Ascending aorta (tissue), 2 donors: ENCODE results near the gene LETM1. TPM values are rescaled to one million over a fixed set of nuclear protein-coding genes. Genes with fewer than 3 reads are reported as not detected.
"Not testable (repeated sequence)": the region's sequence is repeated elsewhere in the genome, so short reads cannot be mapped to it uniquely, and the experiment has no call there.

Experiments used
- DNase-seq, 2 donors: peaks; one replicate each; pipeline ENCODE4 v3.0.0-alpha.2; 2019; ENCODE audit warnings: low spot score in 2 of 2
- H3K27ac ChIP-seq, 2 donors: fragments of 200-600 bp; sonication (generic); one replicate each; pipeline ENCODE4 v1.5.1; 2016 to 2017; ENCODE audit warnings: mild to moderate bottlenecking in 1 of 2
- H3K27me3 ChIP-seq: fragments of 200-600 bp; sonication (generic); one replicate; pipeline ENCODE4 v1.5.1; 2017
- H3K36me3 ChIP-seq, 2 donors: fragments of 200-600 bp; sonication (generic); one replicate each; pipeline ENCODE4 v1.5.1; 2016
- H3K4me1 ChIP-seq, 2 donors: fragments of 200-600 bp; sonication (generic); one replicate each; pipeline ENCODE4 v1.5.1; 2016 to 2017; ENCODE audit warnings: mild to moderate bottlenecking in 1 of 2
- H3K4me3 ChIP-seq, 2 donors: fragments of 200-600 bp; sonication (generic); one replicate each; pipeline ENCODE4 v1.5.1; 2016 to 2017; ENCODE audit warnings: mild to moderate bottlenecking in 1 of 2
- H3K9me3 ChIP-seq, 2 donors: fragments of 200-600 bp; sonication (generic); one replicate each; pipeline ENCODE4 v1.5.1; 2016
- intact Hi-C: fragments of 100-400 bp; cut with DNase I; formaldehyde crosslinking; loops from one replicate; pipeline ENCODE4 v1.15.1; 2023
- total RNA-seq: library from RNA; depleted of rRNA; stranded (reverse); fragments of >200 nt; gene quantifications from one replicate; pipeline ENCODE4 v1.1.0, GENCODE V29; 2016
- TF ChIP-seq, protein P1 (sequence below), 3 experiments: fragments of 200-600 bp in 2 of 3; fragments of 450-650 bp in 1 of 3; sonication (generic) in 2 of 3; IDR thresholded peaks; one replicate each; pipeline ENCODE4 v1.5.1; 2016 to 2019; ENCODE audit warnings: antibody characterized with exemption in 3 of 3, mild to moderate bottlenecking in 1 of 3, moderate library complexity in 1 of 3

The LETM1 gene
- total RNA-seq, 1 donor from 2014 or later = 37.7 TPM

DNA sequence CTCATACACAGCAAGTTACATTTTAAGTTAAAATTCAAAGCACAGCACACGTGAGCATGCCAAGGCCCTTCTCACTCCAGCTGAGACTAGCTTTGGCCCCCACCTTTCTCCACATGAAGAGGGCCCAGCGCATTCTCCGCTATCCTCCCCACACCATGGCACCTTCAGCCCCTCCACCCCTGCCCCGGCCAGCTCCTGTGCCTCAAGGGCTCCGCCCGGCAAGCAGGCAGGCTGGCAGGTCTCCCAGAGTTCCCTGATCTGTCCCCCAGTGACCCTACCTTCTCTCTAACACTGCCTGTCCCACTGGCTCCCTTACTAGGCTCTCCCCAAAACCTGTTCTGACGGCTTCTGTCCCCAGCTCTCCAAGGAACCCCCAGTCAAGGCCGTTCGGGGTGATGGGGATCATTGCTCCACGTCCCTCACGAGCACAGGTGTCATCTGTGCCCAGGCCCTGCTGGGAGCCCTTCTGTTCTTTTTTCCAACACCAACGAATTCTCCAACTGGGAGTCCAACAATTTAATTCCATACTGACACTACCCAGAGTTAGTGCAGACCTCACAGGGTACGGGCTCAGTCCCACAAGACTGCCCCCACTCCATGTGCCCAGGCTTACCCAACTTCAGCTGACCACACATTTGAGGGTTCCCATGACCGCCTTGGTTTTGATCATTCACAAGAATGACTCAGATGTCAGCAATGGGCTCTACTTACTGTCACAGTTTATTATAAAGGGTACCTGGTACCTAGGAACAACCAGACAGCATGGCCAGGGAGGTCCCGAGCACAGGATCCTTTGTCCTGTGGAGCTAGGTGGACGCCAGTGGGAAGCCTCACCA, 4.2 kb downstream of the LETM1 start:
- no peak overlapping the region for H3K4me3 ChIP-seq
- DNase-seq = no peak
- peaks cover 0 to 5% of the 10 kb centered on the region in 2 donors for H3K4me1 ChIP-seq
- no peaks in the 10 kb centered on the region for H3K9me3 ChIP-seq
- H3K36me3 ChIP-seq = peaks cover 0 to 13% of the 10 kb centered on the region in 2 donors
- H3K27ac ChIP-seq = no peak overlapping the region
- no peaks in the 10 kb centered on the region for H3K27me3 ChIP-seq
- TF ChIP-seq, protein P1, sequence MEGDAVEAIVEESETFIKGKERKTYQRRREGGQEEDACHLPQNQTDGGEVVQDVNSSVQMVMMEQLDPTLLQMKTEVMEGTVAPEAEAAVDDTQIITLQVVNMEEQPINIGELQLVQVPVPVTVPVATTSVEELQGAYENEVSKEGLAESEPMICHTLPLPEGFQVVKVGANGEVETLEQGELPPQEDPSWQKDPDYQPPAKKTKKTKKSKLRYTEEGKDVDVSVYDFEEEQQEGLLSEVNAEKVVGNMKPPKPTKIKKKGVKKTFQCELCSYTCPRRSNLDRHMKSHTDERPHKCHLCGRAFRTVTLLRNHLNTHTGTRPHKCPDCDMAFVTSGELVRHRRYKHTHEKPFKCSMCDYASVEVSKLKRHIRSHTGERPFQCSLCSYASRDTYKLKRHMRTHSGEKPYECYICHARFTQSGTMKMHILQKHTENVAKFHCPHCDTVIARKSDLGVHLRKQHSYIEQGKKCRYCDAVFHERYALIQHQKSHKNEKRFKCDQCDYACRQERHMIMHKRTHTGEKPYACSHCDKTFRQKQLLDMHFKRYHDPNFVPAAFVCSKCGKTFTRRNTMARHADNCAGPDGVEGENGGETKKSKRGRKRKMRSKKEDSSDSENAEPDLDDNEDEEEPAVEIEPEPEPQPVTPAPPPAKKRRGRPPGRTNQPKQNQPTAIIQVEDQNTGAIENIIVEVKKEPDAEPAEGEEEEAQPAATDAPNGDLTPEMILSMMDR (IDR thresholded peaks at IDR 0.05) = no peak
- intact Hi-C loops = loop anchor here (10.0 kb wide), 3 partner anchors 683 to 1223 kb away; partner anchors contain the start of genes FAM193A, GRK4, HTT and HTT-AS

DNA sequence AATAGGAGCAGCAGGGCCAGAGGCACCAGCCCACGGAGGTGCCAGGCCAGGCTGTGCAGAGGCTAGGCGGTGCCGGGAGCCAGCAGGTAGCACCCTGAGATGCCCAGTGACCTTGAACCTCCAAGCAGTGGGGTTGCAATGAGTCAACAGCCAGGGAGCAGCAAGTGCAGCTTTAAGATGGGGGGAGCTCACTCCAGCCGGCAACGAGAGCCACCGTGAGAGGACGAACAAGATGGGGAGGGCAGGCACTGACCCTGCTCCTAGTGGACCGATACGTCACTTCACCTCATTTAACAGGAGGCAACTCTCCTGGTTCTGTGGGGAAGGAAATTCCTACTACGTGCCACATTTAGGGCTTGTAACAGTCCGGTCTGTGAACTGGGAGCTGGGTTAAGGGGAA, 4.8 kb downstream of the LETM1 start:
- H3K36me3 ChIP-seq = peaks cover 1 to 19% of the 10 kb centered on the region in 2 donors

DNA sequence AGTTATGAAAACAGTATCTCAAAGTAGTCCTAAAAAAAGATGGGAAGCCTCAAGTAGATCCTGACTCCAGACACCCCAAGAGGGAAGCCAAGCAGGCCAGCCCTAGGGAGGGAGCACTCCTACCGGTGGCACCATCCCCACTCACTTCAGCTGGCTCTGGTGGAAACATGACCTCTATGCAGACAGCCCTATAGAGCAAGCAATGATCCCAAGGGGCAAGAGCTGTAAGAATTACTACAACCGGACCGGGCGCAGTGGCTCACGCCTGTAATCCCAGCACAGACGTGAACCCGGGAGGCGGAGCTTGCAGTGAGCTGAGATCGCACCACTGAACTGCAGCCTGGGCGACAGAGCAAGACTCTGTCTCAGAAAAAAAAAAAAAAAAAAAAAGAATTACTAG, 5.7 kb downstream of the LETM1 start:
- DNase-seq = no peak
- Histone ChIP-seq H3K9me3 (no peaks in the 10 kb centered on the region), H3K4me3 (no peak overlapping the region), H3K36me3 (peaks cover 9 to 26% of the 10 kb centered on the region in 2 donors), H3K27ac (no peak overlapping the region), H3K4me1 (peaks cover 0 to 4% of the 10 kb centered on the region in 2 donors), H3K27me3 (no peaks in the 10 kb centered on the region)
- TF ChIP-seq, protein P1 (IDR thresholded peaks at IDR 0.05) = no peak
- intact Hi-C loops = loop anchor here (10.0 kb wide), 3 partner anchors 685 to 1225 kb away; partner anchors contain the start of genes FAM193A, GRK4, HTT and HTT-AS

More for the DNA sequence above, 4.8 kb downstream of the LETM1 start:
- Histone ChIP-seq H3K9me3 (no peaks in the 10 kb centered on the region), H3K4me1 (peaks cover 0 to 5% of the 10 kb centered on the region in 2 donors), H3K27ac (no peak overlapping the region), H3K4me3 (no peak overlapping the region), H3K27me3 (no peaks in the 10 kb centered on the region)
- DNase-seq = no peak
- intact Hi-C loops = loop anchor here (10.0 kb wide), 3 partner anchors 684 to 1224 kb away; partner anchors contain the start of genes FAM193A, GRK4, HTT and HTT-AS
- TF ChIP-seq, protein P1 (IDR thresholded peaks at IDR 0.05) = no peak

DNA sequence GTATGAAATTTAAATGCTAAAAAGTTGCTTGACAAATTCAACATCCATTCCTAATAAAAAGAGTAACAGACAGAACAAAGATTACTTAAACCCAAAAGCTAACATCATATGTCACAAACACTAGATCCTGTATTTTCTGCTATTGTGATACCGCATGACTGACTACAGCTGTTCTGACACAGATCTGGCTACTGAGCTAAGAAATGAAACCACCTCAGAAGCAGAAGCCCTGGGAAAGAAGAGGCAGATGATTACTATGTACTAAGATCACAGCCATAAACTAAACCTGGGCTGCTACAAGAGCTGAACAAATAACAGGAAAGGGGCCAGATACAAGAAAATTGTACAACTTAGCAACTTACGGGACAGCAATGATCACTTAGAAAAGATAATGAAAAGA, 9.4 kb downstream of the LETM1 start:
- H3K4me1 ChIP-seq = peaks cover 0 to 3% of the 10 kb centered on the region in 2 donors
- intact Hi-C loops = no loop called here
- peaks cover 24 to 54% of the 10 kb centered on the region in 2 donors for H3K36me3 ChIP-seq
- TF ChIP-seq, protein P1 (IDR thresholded peaks at IDR 0.05) = no peak
- no peaks in the 10 kb centered on the region for H3K27me3 ChIP-seq
- DNase-seq = no peak
- no peaks in the 10 kb centered on the region for H3K9me3 ChIP-seq
- H3K27ac ChIP-seq = no peak overlapping the region
- no peak overlapping the region for H3K4me3 ChIP-seq

DNA sequence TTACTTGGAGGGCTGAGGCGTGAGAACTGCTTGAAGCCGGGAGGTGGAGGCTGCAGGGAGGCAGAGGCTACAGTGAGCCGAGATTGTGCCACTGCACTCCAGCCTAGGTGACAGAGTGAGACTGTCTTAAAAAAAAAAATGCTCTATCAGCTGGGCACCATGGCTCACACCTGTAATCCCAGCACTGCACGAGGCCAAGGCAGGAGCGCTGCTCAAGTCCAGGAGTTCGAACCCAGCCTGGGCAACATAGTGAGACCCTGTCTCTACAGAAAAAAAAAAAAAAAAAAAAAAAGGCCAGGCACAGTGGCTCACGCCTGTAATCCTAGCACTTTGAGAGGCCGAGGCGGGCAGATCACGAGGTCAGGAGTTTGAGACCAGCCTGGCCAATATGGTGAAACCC, 11.3 kb downstream of the LETM1 start:
- H3K27ac ChIP-seq, H3K4me1 ChIP-seq, H3K9me3 ChIP-seq, DNase-seq, intact Hi-C loops, H3K27me3 ChIP-seq, H3K4me3 ChIP-seq: not testable (repeated sequence)
- H3K36me3 ChIP-seq = peaks cover 38 to 70% of the 10 kb centered on the region in 2 donors

DNA sequence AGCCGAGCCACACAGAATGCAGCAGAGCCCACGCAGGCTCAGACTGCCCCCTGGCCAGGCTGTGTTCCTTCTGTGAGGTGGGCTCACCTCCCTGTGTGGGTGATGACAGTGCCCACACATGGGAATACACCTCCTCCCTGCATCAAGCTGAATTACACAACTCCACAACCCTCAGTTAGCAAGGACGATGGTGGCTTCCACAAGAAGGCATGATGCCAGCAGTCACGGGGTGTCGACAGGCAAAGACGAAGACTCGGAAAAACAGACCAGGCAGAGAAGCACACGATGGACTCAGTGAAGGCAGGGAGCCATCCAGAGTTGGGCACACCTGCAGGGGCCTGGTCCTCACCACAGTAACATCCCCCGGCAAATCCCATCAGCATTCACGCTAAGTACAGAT, 12.1 kb downstream of the LETM1 start:
- no peaks in the 10 kb centered on the region for H3K9me3 ChIP-seq
- intact Hi-C loops = no loop called here
- H3K4me1 ChIP-seq = peaks cover 0 to 3% of the 10 kb centered on the region in 2 donors
- no peak overlapping the region for H3K4me3 ChIP-seq
- H3K36me3 ChIP-seq = peaks cover 45 to 75% of the 10 kb centered on the region in 2 donors
- no peaks in the 10 kb centered on the region for H3K27me3 ChIP-seq
- TF ChIP-seq, protein P1 (IDR thresholded peaks at IDR 0.05) = no peak
- no peak overlapping the region for H3K27ac ChIP-seq
- DNase-seq = no peak
